Endothelial cell of umbilical vein (primary cell): ENCODE results near the gene SH3RF1.
"Not testable (repeated sequence)": the region's sequence is repeated elsewhere in the genome, so short reads cannot be mapped to it uniquely, and the experiment has no call there.

Experiments
- CTCF ChIP-seq, 2 donors: IDR thresholded peaks; 1 replicate in 1 of 2; 2 replicates in 1 of 2; pipeline ENCODE4 v1.5.1; 2011; ENCODE audit warnings: low read length in 2 of 2, mild to moderate bottlenecking in 2 of 2, moderate library complexity in 2 of 2, control low read depth in 1 of 2, inconsistent platforms in 1 of 2, low read depth in 1 of 2; ENCODE audit not compliant: insufficient read depth in 1 of 2; ENCODE audit errors: extremely low read depth in 1 of 2
- EZH2 ChIP-seq: IDR thresholded peaks from 2 replicates; pipeline ENCODE4 v1.6.1; 2012; ENCODE audit warnings: borderline replicate concordance, low read depth, mild to moderate bottlenecking, moderate library complexity, low read length, inconsistent platforms; ENCODE audit not compliant: severe bottlenecking

- not testable (repeated sequence) for TF ChIP-seq CTCF (IDR thresholded peaks at IDR 0.05; ENCODE audit: extremely low read depth in 1 of 2, insufficient read depth in 1 of 2, low read depth in 1 of 2, low read length in 2 of 2); EZH2
These were observed 92.7 kb downstream of the SH3RF1 start for GRCh38 chr4:169178092-169178491.
